Activated CD4-positive, CD25-positive, alpha-beta regulatory T cell treated with anti-CD3 and anti-CD28 coated beads, Interleukin-2, amount 50 U/mL, for 16 hours (primary cell): ENCODE data around the gene GPR12.
"Not testable (repeated sequence)": the region's sequence is repeated elsewhere in the genome, so short reads cannot be mapped to it uniquely, and the experiment has no call there.

Experiments
- DNase-seq: peaks from one replicate; pipeline ENCODE4 v3.0.0-alpha.2; 2020; ENCODE audit warnings: low read depth, low spot score

Gene GPR12

DNA sequence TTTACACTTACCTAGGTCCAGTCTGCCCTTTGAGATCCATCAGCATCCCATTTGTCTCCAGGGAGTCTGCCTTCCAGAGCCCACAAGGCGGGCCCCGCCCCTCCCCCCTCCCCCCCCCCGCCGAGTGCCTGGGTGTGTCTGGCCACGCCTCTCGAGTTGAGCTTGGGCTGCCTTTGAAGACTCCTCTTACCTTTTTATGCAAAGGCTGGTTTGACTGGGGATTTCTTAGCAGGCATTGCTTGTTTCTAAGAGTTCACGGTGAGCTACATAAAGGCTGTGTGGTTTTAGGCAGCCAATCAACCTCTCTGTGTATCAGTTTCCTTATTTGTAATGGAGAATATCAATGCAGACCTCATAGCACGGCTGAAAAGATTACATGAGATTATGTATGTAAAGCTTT lies 11.3 kb downstream of the GPR12 start:
- no peak for DNase-seq

DNA sequence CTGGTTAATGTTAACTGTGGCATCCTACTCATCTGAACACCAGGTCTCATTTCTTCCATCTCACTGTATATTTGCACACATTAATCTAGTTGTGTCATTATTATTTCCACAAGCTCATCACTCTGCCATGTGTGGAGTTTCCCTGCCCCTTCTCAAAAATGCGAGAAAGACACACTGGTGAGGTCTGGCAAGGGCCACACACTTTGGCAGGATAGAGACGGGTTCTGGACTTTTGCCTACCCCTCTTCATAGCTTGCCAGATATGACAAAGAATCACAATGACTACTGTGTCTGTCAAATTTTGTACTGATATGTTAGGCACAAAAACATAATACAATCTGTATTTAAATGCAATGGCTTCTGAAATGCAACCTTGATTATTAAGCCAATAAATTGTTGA lies 12.9 kb downstream of the GPR12 start:
- DNase-seq, result no peak

DNA sequence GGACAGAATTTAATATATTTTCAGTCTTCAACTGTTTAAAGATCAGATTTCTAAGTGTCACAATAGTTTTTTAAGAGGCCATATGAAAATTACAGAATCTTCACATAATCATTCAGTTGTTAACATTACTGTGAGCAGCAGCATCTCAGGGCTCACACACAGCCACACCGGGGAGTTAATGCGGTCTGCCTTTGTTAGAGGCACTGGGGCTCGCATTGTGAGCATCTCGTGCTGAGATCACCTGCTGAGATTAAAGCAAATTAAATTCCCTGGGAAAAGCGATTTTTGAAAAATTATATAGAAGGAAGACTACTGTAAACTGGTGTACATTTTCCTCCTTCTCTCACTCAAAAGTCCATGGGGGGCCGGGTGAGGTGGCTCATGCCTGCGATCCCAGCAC lies 16.6 kb downstream of the GPR12 start:
- no peak for DNase-seq

DNA sequence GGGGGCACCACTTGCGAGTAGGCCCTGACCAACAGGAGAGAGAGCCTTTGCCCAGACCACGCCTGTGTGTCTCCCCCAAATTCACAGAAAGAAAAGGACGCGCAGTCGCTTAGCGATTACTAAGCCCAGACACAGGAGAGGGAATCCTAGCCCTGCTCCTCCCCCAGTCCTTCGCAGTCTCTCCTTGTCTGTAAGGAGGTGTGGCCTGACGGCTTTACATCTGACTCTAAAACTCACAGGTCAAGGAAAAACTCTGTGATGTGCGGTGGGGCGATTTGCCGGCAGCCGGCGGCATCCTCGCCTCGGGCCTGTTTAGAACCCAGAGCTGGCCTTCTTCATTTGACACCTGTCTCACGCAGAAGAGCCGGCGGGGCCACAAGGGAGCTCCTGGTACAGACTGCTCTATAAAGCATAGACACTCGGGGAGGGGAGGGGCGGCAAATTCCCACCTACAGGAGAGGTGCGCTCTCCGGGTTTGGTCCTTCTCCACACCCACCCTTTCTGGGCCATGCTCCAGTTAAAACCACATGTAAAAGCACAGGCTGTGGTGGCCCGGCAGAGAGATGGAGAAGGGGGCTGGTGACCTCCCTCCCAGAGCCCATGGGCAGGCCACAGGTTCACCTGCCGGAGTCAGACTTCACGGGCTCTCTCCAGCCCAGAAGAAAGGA lies 17.8 kb downstream of the GPR12 start:
- DNase-seq, result no peak

DNA sequence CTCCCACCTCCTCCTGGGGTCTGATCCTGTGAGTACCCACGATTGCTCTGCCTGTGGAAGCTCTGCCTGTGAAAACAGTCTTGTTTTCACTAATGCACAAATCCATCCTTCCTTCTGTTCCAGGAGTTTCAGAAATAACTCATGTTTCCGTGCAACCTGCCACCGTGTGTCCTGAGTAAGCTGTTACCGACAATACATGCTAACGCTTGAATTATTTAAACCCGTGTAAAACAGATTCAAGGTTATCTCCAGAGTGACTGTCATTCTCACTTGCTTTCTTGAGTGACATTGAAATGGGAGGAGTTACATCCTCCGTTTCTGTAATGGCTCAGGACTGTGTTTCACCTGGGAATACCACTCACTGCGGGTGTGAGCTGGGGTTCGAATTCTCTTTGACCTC lies 24.9 kb downstream of the GPR12 start:
- DNase-seq, result no peak

DNA sequence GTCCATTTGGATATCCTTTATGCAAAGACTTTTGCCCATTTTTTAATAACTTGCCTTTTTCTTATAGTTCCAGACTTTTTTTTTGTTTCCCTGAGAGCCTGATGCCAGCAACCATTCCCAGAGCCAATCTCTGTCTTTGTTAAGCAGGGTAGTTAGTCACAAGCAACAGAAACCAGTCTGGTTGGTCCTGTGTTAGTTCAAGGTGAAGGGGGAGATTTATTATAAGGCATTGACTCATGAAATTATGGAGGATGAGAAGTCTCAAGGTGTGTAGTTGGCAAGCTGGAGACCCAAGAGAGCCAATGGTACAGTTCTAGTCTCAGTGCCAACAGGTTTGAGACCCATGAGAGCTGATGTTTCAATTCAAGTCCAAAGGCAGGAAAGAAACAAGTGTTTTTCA lies 33.0 kb downstream of the GPR12 start:
- no peak for DNase-seq

DNA sequence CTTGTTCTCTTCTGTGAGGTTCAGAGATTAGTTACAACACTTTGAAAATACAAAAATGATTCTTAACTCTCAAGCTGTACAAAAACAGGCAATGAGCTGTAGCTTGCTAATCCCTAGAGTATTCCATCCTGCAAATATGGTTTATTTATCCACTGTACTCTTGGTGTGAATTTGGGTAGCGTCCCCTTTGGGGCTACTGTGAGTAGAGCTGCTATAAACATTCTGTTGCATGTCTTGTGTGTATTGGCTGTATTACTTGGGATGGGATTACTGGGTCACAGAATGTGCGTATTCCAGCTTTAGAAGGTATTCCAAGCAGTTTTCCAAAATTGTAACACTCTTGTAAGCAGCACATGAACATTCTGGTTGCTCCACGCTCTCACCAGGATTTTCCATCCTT lies 33.5 kb downstream of the GPR12 start:
- DNase-seq, result no peak

DNA sequence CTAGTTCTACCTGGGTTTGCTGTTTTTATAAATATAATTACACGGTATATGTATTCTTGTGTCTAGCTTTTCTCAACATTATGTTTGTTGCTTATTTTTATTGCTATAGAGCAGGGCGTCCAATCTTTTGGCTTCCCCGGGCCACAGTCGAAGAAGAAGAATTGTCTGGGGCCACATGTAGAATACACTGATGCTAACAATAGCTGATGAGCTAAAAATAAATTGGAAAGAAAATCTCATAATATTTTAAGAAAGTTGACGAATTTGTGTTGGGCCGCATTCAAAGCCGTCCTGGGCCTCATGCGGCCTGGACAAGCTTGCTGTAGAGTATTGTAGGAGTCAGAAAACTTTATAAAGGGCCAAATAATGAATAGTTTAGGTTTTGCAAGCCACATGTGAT lies 33.9 kb downstream of the GPR12 start:
- DNase-seq, result no peak

DNA sequence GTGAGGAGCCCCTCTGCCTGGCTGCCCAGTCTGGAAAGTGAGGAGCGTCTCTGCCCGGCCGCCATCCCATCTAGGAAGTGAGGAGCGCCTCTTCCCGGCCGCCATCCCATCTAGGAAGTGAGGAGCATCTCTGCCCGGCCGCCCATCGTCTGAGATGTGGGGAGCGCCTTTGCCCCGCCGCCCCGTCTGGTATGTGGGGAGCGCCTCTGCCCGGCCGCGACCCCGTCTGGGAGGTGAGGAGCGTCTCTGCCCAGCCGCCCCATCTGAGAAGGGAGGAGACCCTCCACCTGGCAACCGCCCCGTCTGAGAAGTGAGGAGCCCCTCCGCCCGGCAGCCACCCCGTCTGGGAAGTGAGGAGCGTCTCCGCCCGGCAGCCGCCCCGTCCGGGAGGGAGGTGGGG lies 37.0 kb downstream of the GPR12 start:
- not testable (repeated sequence) for DNase-seq

DNA sequence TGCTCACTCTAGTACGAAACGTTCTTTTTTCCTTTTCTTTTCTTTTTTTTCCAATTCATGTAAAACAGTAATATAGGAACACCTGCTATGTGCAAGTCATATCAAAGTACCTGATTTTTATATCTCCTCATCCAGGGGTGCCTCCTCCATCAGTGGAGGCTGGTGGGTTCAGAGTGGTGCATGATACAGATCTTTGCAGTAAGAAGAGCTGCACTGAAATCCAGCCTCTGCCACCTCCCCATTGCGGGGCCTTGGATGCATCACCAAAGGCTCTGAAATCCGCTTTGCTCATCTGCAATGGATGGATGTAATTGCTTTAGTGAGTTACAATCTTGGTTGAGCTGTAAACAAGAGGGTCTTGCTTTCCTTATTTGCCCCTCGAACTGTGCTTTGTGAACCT lies 38.3 kb downstream of the GPR12 start:
- no peak for DNase-seq

DNA sequence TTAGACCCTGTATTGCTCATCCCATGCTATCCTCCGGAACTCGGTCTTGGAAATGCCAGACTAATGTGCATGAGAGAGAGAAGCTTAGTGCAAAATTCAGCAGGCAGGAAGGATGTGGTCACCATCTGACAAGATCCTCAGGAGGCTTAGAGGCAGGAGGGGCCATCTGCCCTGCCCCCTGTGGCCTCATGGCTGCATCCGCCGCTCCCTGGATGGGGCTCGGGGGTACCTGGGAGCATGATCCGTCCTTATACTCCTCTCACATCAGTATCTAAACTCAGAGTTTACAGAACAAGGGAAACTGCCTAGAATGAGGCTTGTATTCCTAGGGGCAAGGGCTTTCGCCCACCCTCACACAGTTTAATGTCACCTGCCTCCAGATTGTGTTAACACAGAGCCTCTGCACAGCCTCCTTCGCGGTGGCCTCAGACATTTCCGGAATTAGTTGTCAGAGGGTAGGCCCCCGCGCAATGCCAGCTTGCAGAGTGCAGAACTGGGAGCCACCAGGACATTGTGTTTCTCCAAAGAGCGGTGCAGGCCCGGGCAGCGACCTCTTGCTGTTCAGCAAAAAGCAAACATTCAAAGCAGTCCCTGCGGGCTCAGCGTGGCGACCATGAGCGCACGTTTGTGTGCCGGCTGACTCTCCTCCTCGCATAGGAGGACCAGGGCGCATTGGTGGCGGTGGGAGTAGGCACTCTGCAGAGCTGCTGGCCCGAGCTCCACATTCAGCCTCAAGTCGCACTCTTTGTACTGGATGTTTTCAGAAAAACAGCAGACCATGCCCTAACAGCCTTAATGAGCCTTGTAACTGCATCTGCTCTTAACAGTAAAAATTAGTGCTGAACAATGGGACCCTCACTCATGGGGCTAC lies 39.1 kb downstream of the GPR12 start:
- no peak for DNase-seq

DNA sequence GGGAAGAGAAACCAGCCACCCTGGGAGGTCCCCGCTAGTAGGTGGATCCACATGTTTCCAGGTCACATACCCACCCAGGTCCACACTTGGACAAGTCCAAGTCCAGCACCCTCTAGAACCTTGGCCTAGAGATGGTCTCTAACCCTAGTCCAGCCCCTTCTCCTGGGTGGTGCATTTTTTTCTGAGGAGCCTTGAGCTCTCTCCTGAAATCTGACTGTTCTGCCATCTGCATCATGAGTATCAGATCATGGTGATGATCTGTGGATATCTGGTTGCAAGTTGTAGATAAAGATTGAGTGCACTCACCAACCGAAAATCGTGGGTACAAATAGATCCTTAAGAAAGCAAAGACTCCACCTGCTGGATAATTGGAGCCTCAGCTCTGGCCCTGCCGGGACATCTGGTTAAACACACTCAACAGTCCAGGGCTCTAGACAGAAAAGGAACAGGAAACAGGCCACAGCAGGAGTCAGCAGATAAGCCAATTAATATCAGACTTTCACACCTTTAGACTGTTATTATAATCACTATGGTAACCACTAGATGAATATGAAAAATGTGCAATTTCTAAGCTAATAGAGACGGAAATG lies 41.1 kb downstream of the GPR12 start:
- DNase-seq, result no peak

DNA sequence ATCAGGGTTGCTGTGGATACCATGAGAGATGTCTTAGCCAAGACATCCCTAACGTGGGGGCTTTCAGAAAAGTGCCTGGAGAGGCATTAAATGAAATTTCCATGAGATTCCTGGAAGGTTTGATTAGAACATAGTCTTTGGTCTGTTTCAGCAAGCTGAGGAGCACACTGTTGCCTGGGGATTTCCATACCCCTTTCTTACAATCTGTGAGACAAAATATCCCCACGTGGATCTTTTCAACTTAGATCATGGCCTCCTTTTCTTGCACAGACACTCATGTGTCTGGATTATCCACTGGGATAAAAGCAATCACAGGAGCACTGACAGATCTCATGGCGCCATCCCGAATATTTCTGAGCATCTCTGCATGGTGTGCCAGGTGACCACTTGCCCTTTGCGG lies 41.7 kb downstream of the GPR12 start:
- DNase-seq, result no peak

DNA sequence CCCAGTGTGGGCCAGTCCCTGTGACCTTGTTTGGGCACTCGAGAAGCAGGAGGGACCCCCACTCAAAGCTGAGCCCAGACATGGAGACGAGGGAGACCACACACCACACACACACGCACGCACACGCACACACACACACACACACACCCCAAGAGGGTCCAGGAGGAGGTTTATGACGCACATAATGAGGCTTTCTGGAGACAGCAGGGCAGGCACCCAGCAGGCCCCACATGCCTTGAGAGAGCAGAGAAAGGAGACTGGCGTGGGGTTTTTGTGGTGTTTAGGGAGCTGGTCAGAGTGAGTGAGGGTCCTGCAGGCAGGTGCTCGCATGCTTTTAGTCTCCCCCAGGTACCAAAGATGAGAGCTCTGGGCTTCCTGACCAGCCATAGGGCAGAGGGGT lies 42.4 kb downstream of the GPR12 start:
- no peak for DNase-seq

DNA sequence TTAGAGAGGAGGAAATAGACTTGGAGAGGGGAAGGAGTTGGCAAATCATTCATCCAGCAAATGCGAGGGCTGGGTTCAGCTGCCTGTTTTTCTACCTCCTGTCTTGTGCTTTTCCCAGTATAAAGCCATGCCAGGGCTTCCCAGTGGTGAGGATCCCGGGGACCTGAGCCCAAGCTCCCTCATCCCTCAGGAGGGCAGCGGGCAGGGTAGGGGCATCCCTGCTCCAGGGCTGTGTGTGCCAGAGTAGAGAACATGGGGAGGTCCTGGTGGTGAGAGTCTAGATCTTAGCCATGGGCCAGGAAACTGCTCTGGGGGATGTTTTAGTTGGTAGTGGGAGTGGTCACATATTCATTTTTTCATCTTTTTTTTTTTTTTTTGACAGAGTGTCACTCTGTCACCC lies 43.6 kb downstream of the GPR12 start:
- DNase-seq, result no peak

DNA sequence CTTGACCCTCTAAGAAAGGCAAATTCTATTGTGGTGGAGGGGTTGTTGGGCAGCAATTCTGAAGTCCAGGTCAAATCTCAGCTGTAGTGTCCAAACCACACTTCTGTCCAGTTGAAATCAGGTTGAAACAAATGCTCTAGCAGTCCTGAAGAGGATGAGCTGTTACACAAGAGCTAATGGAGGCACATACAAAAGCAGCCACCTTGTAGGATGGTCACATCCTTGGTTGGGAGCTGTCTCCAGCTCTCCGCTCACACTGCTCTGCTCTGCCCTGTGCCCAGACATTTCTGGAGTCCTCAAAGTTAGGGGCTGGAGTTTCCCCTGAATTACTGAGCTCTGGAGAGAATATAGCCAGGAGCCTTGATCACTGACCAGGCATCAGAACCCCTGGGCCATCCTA lies 47.2 kb downstream of the GPR12 start:
- DNase-seq, result no peak

DNA sequence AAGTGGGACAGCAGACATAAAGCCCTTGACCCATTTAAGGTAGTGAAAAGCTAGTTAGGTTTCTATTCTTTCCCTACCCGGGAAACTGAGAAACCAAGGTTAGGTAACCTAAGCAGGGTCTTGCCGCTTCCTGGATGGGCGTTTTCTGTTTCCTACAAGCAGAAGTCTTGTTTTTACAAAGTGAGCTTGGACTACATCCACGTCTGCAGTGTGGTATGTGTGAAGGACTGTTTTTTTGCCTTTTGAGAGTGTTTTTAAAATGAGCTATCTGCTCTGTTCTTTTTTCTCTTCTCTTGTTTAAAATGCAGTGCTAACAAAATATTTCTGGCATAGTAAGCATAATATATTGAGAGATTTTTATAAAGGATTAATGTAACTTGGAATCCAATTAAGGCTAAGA lies 49.4 kb downstream of the GPR12 start:
- no peak for DNase-seq

DNA sequence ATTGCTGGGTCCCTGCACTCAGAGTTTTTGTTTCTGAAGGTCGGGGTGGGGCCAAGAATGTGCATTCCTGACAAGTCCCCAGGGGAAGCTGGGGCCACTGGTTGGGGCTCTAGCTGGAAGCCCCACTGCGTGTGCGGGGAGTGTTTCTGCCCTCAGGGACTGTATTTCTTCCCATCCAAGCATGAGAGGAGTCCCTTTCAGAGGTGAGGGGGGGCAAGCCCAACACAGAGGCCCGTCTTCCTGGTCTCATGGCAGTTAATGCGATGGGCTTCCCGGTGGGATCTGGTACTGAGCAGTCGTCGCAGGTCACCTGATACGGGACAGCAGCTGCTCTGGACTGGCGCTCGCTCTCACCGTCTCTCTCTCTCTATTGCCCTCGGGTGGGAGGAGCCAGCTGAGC lies 50.4 kb downstream of the GPR12 start:
- DNase-seq, result no peak

DNA sequence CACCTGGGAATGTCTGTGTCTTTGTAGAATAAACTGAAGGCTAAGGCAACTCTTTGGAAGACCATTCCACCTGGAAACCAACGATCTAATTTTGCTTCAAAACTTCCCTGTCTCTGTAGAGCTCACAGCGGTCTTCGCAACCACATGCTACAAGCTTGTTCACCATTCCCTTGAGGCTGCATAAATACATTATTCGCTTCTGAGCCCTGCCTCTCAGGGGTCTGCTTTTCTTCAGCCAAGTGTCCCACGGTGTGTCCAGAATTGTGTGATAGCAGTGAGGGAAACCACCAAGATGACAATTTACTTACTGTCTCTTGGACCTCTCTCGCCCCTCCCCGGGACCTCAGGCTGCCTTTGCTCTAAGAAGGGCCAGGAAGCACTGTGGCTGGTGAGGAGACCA lies 51.1 kb downstream of the GPR12 start:
- no peak for DNase-seq

DNA sequence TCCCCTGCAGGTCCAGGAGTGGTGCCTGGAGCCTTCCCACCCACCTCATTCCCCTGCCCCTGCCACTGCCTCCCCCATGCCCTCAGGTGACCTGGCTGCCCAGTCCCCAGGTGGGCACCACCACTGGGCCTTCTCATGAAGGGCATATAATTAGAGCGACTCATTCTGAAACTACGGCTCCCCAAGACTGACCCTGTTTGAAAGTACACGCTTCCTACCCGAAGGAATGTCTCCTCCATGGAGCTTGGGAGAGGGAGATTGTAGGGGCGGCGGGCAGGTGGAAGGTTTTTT lies 52.6 kb downstream of the GPR12 start:
- DNase-seq, result no peak

DNA sequence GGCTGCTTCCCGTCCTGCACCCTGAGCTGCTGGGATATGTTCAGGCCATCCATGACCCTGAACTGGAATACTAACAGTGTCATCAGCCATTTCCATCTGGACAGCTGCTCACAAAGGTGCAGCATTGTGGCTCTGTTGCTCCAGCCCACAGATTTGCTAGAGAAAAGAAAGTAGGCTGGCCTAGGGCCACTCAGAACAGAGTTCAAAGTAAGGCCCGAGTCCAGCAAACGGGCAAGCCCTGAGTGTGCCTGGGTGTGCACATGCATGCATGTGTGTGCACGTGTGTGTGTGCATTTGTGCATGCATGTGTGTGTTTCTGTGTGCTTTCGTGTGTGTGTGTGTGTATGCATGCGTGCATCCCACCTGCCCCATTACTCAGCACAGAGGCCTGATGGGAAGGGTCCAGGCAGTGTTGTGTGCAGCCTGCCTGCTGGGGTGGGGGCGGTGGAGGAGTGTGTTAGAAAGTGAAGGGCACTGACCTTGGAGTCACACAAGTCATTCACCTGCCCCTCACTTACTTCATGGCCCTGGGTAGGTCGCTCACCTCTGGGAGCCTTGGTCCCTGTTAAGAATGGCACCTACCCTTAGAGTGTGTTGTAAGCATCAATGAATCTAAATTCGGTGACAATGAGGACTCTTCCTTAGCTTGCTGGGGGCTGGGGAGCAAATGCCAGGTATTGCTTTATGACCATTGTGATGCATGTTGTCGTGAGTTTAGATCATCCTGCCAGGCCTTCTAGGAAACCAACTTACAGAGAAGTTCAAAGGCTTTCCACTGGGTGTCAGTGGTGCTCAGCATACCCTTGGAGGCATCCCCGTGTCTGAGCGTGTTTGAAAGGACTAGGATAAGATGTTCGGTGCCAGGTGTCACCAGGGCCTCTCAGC lies 53.2 kb downstream of the GPR12 start:
- no peak for DNase-seq

DNA sequence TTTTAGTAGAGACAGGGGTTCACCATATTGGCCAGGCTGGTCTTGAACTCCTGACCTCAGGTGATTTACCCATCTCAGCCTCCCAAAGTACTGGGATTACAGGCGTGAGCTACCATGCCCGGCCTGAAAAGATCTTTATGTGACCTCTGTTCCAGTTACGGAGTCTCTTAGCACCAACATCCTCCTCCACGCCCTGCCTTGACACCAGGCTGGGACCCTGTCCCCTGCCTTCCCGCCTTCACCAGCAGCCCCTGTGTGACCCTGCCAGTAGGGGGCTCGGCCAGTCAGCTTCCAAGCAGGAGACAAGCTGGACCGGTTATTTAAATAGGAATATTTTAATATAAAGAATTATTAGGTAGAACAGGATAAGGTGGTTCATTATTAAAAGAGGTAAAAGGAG lies 54.2 kb downstream of the GPR12 start:
- no peak for DNase-seq
